GM19438 (cell line): ENCODE measurements around the gene TXNRD2.
"Not testable (repeated sequence)": the region's sequence is repeated elsewhere in the genome, so short reads cannot be mapped to it uniquely, and the experiment has no call there.

Source experiments
- ATAC-seq: cut with Tn5 transposase; IDR thresholded peaks from one replicate; pipeline ENCODE4 v1.9.1; 2021; ENCODE audit warnings: low read depth; ENCODE audit not compliant: unreplicated experiment

Gene TXNRD2

DNA sequence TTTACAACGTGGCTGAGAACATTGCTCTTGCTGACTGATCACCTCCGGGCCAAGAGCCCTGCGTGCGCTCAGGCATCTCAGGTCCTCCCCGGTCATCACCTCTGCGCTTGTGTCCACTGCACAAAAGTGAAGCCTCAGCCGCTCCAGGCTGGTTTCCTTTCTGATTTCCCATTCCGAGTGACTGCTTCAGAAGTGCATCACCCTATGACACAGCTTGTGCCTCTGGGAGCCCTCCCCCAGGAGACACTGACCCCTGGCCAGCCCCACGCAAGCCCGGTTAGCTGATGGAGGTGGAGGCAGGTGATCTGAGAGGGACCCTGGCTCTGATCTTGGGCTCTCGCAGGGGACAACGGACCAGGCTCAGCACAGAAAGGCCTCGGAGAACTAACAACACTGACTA, 48.7 kb downstream of the TXNRD2 start:
- ATAC-seq: no peak

DNA sequence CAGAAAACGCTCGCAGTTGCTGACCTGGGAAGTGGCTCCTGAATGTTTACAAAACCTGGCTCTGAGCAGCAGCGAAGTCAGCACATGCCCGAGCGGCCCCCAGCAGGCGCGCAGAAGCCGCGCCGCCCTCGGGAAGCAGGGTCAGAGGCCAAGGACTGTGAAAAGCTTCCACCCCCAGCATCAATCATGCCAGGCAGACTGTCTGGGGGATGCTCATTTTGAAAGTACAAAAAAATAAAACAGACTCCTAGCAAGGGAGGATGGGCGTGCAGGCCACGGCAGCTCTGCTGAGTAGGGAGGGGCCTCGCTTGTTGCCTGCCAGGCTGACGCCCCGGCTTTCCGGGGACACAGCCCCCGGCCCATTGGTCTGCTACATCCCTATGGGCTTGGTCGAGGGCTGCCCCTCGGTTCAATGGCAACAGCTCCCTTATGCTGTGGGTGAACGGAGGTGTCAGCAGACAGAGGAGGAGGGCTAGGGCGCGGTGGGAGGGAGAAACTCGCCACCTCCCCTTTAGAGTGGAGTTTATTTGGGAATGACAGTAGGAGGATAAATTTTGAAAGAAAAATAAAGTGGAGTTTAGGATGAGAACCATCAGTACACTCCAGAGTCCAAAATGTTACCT, 49.2 kb downstream of the TXNRD2 start:
- no peak for ATAC-seq

DNA sequence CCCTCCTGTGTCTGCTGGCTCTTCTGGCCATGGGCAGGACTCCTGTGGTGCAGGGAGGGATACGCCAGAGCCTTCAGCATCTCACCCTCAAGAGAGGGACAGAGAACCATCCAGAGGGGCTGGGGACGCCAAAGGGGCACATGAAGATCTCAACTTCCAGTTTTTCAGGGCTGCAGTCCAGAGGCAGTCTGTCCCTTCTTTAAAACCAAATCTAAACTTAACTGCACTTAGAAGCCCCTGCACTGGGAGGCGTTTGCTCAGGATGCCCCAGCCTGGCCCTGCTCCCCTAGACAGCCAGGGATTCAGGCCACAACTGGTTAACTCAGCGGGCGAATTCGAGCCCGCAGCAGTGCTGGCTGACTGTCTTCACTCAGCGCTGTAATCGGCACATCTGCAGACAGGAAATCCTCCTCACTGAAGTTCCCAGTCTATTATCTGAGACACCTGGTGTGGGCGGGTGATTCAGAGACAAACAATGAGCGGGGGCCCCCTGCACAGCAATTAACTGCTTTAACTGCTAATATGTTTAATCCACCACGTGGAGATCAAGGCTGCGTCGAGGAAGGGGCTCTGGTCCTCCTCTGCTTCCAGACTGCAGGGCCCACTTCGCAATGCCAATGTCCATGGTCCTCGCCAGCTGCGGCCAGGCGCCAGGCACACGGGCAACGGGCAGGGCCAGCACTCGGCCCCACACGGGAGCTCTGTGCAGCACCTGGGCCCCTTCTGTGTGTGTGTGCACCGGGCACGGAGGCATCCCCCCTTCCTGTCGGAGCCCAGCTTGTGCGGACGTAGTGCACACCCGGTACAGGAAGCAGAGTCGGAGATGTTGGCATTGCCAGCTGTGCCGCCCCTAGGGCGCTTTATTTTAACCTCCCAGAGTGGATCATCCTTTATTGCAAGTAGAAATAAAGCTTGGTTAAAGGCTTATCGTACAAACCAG, 50.0 kb downstream of the TXNRD2 start:
- ATAC-seq: peak; percentile 77

GRCh38 chr22:19890502-19891316, 50.9 kb downstream of the TXNRD2 start:
- ATAC-seq: no peak

GRCh38 chr22:19889951-19890350, 51.7 kb downstream of the TXNRD2 start:
- ATAC-seq: no peak

DNA sequence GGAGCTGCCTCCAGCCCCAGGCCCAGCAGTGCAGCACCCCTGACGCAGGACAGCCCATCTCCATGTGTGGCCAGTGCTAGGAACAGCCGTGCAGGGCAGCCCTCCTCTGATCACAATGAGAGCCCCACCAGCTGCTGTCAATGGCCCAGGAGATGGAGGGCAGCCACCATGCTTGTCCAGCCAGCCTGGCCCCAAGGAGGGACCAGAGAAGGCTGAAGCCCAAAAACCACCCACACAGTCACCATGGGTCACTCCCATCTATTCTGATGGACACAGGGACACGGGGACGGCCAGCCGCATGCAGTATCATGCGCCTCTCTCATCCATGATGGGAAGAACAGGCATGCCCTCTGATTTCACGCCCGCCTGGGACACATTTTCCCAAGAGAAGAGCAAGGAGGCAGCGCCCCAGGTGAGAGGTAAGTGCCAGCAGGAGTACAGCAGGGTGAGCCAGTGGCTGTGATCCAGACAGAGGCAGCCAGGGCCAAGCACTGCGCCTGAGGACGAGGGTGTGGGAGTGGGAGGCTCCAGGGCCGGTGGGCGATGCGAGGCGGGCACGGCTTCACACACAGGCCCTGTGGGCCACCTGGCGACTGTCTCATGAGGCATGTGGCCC, 53.4 kb downstream of the TXNRD2 start:
- no peak for ATAC-seq

GRCh38 chr22:19887256-19887985, 54.2 kb downstream of the TXNRD2 start:
- no peak for ATAC-seq

DNA sequence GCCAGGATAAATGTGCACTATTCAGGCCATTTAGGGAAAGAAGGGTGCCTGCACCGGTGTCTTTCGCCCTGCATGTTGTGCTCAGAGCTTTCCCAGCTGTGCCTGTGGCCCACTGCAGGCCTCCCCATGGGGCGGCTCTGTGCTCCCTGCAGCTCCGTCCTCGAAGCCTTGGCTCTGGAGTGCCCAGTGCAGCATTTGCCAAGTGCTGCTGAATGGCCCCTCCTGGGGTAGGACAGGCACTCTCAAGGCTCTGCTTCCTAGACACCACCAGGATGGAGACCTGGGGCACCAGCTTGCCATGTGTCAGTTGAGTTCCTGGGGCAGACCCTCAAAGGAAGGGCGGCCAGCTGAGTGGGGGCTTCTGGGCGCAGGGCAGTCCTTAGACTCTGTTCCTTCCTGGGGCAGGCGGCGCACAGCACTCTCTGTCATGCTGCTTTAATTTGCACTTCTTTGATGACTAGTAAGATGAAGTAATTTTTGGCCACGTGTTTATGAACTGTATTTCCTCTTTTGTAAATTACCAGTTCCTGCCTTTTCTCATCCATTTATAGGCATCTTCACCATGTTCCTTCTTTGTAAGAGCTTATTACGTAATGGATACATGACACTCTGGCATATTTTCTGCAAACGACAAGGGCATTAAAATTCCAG, 54.9 kb downstream of the TXNRD2 start:
- ATAC-seq: no peak

- no peak for ATAC-seq
These were observed 55.6 kb downstream of the TXNRD2 start for GRCh38 chr22:19885841-19886592.

DNA sequence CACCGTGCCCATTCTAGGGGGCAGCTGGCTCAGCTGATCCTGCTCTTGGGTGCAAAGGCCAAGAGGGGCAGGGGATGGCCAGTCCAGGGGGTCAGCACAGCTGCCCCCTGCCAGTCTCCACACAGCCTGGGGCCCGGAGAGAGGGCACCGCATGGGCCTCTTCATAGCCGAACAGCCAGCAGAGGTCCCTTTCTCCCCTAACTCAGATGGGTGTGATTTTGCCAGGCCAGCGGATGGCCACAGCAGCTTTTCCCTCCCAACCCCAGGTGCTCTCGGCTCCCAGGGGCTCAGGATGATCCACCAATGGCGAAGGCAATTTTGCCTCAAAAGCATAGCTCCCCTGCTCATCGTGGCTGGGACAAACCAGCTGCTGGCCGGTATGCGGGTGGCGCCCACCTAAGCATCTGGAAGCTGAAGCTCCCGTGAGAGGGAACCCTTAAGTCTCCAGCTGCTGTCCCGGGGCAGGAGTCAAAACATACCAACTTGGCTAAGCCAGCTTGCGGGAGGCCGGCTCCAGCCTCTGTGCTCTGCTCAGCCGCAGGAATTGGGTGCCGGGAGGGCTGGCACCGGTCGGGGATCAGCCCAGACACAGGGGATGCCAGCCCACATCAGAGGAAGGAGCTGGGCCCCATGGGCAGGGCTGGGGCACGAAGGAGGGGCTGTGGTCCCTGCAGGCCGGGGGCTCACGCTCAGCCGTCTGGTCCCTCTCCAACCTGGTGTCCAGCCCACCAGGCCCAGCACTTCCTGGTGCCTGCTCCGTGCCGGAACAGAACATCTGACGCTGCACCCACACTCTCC, 56.5 kb downstream of the TXNRD2 start:
- no peak for ATAC-seq

DNA sequence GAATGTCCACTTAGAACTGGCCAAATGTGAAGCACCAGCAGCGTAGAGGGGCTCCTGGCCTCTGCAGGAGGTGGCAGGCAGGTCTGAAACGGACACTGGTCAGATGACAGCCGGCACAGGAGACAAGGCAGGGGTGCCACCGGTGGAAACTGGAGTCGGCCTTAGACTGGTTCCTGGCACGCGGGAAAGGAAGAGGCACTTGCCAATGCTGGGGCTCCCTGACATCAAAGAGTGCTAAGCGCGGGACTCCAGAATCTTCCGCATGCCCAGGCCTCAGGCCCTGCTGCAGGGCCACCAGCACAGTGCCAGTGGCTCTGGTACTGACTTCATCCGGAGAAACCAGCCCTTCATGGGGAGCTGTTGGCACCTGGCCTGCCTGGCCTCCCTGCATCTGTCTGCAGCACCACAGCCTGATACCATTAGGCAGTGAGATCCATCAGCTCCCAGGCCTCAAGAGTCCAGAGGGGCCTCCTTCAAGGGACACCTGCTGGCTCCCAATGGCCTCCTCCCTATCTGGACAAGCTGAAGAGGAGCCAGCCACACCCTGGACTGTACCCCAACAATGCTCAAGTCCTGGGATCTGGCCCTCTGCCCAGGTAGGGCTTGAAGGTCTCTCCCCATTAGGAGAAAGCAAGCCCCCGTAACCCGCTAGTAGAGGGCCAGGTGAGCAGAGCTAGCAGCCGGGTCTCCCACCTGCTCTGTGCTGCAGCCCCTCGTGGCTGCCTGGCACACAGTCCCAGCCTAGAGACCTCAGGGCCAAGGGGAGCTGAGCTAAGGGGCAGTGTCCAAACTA, 57.3 kb downstream of the TXNRD2 start:
- ATAC-seq: no peak

- ATAC-seq: not testable (repeated sequence)
These were observed 58.2 kb downstream of the TXNRD2 start for GRCh38 chr22:19883446-19883845.

GRCh38 chr22:19882446-19883381, 58.9 kb downstream of the TXNRD2 start:
- ATAC-seq: no peak

DNA sequence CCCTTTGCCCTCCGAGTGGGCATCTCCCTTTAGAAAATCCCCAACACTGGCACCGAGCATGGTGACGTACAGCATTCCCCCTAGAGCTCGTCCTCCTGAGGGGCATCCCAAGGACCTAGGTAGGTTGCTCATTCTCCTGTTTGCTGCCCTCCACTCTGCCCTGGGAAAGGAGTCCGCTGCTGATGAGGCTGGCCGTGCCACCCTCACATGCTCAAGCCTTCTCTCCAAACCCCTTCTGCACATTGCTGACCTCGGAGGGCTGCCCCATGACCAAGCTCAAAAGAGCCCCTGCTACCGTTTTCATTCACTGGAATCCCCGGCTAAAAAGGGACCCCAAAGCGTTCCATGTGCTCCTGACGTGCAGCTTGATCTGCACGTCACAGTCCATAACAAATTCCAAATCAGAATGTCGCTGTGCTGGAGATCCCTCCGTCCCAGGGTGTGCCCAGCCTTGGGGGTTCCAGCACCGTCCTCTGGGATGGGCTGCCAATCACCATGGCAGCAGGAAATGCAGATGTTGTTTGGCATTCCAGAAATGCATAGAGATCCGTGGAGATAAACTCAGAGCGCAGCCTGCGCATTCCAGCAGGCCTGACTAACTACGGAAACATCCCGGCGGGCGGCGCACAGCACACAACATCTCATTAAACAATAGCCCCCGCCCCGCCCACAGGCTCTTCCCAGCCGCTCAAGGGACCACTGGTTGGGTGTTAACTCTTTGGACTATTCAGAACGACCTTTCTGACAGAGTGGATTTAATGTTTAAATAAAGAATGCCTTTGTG, 60.6 kb downstream of the TXNRD2 start:
- no peak for ATAC-seq

DNA sequence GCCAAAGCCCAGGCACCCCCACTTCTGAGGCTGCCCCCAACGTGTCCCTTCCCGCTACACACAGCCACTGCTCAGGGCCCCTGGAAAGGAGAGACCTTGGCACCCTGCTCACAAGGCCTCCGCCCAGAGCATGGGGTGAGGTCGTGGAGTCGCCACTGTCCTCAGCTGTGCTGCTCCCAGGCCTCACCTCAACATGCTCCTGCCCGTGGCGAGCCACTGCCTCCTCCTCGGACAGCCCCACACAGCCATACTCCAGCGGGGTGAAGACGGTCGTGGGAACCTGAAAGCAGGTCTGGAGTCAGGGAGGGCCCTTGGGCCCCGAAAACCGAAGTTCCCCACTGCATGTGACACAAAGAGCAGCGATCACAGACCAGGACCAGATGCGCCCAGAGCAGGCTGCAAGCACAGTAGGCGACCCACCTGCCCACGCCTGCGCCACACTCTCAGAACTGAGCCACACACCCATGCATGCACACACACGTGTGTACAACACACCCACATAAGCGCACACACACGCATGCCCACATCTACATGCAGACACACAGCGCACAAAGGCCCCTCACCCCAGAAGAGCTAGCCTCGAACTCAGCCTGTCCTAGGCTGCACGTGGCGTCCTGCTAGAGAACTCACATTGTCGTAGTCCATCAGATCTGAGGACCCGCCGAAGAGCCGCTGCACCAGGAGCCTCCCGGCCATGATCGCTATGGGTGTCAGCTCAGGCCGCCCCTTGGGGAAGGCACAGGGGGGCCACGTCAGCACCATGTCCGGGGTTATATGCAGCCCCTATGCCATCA, 61.4 kb downstream of the TXNRD2 start:
- no peak for ATAC-seq
